Measurements from ENCODE around the gene FKBP1A. TPM values are rescaled to one million over a fixed set of nuclear protein-coding genes. Genes with fewer than 3 reads are reported as not detected.

Gene FKBP1A
- total RNA-seq, 1 donor from 2014 or later, result 155 TPM

DNA sequence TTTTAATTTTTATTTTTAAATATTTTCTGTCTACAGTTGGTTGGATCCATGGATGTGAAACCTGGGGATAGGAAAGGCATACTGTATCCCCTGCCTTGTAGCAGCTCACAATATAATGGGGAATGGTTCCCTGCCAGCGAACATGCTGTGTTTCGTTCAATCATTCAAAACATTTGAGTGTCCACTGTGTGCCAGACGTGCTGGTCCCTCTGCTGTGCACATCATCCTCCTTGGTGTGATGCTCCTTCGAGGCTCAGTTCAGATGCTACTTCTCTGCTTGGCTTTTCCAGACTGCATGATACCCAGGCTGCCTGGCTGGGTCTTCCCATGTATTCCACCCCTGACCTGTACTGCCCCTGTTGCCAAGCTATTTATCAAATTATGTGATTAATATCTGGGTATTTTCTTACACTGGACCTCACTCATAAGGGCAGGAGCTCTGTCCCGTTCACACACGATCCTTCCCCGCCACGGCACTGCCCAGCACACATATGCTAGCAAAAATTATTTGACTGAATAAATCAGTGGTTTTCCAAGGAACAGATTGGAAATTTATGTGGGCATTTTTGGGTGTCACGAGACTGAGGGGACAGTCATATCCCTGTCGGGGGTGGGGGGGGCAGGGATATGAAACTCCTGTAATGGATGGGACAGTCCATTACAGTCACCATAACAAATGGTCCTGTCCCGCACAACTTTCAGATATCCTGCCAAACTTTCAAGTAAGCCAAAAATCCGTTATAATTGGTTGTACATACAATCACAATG is 68.8 kb downstream of the FKBP1A start:
- DNase-seq (ENCODE audit: low read depth), result no peak
- H3K4me3 ChIP-seq (ENCODE audit: low read depth, low read length), result no peak overlapping the region
- no peaks in the 10 kb centered on the region for H3K27me3 ChIP-seq (ENCODE audit: control insufficient read depth, insufficient read depth, low read length)
- TF ChIP-seq, protein P1, sequence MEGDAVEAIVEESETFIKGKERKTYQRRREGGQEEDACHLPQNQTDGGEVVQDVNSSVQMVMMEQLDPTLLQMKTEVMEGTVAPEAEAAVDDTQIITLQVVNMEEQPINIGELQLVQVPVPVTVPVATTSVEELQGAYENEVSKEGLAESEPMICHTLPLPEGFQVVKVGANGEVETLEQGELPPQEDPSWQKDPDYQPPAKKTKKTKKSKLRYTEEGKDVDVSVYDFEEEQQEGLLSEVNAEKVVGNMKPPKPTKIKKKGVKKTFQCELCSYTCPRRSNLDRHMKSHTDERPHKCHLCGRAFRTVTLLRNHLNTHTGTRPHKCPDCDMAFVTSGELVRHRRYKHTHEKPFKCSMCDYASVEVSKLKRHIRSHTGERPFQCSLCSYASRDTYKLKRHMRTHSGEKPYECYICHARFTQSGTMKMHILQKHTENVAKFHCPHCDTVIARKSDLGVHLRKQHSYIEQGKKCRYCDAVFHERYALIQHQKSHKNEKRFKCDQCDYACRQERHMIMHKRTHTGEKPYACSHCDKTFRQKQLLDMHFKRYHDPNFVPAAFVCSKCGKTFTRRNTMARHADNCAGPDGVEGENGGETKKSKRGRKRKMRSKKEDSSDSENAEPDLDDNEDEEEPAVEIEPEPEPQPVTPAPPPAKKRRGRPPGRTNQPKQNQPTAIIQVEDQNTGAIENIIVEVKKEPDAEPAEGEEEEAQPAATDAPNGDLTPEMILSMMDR (IDR thresholded peaks at IDR 0.05; ENCODE audit: insufficient read depth, low read length, poor library complexity, severe bottlenecking), result no peak
- no peaks in the 10 kb centered on the region for H3K36me3 ChIP-seq (ENCODE audit: control insufficient read depth, insufficient read depth, low read length)

DNA sequence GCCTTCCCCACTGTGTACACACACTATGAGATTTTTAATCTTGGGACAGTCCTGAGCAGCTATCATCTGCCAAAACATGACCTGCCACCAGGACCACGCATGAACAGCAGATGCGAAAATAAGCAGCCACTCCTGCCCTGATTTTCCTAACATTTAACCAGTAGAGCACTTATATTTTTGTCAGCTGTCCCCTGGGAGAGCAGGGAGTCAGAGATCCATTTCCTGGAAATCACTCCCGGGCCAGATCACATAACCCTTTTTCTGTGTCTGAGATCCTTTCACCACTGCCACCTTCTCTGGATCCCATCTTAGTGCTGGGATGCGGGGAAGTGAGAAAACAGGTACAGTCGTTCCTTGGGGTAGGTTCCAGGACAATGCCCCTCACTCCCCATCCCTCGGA is 69.6 kb downstream of the FKBP1A start:
- Histone ChIP-seq H3K36me3 (ENCODE audit: control insufficient read depth, insufficient read depth, low read length) (no peaks in the 10 kb centered on the region), H3K4me3 (ENCODE audit: low read depth, low read length) (no peak overlapping the region), H3K27me3 (ENCODE audit: control insufficient read depth, insufficient read depth, low read length) (no peaks in the 10 kb centered on the region)
- no peak for DNase-seq (ENCODE audit: low read depth)
- TF ChIP-seq, protein P1 (IDR thresholded peaks at IDR 0.05; ENCODE audit: insufficient read depth, low read length, poor library complexity, severe bottlenecking), result no peak

DNA sequence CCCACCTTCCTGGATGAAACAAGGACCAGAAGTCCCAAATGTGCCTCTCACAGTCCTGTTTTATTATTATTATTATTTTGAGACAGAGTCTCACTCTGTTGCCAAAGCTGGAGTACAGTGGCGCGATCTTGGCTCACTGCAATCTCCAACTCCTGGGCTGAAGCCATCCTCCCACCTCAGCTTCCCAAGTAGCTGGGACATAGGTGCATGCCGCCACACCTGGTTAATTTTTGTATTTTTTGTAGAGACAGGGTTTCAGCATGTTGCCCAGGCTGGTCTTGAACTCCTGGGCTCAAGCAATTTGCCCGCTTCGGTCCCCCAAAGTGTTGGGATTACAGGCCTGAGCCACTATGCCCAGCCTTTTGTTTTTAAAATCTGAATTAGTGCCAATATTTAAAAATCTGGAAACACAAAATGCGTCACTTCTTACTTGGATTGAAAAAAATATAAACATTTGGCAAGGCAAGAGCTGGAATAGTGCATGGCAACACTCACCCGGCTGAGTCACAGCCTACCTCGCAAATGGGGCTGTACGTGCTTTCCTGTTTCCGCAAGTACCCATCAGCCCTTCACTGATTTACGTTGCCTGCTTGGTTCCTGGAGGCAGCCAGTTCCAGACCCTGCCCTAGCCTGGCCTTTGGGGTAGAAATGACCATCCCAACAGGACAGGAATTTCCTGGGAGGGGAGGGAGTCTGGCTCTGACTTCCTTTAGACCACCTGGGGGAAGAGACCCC is 70.2 kb downstream of the FKBP1A start:
- no peaks in the 10 kb centered on the region for H3K27me3 ChIP-seq (ENCODE audit: control insufficient read depth, insufficient read depth, low read length)
- TF ChIP-seq, protein P1 (IDR thresholded peaks at IDR 0.05; ENCODE audit: insufficient read depth, low read length, poor library complexity, severe bottlenecking), result no peak
- no peak overlapping the region for H3K4me3 ChIP-seq (ENCODE audit: low read depth, low read length)
- no peak for DNase-seq (ENCODE audit: low read depth)
- H3K36me3 ChIP-seq (ENCODE audit: control insufficient read depth, insufficient read depth, low read length), result no peaks in the 10 kb centered on the region

DNA sequence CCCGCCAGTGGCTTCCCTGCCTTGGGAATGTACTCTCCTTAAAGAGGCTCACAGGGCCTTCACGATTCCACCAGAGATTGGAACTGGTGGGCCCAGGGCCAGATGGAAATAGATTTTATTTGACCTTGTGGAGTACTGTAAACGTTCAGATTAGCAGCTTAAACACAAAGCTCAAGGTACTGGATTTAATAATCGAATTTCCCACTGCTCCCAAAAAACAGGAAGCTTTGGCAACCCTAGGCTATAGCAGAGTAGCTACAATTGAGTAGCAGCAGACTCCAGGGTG is 71.3 kb downstream of the FKBP1A start:
- DNase-seq (ENCODE audit: low read depth), result no peak
- TF ChIP-seq, protein P1 (IDR thresholded peaks at IDR 0.05; ENCODE audit: insufficient read depth, low read length, poor library complexity, severe bottlenecking), result no peak
- Histone ChIP-seq H3K4me3 (ENCODE audit: low read depth, low read length) (no peak overlapping the region), H3K36me3 (ENCODE audit: control insufficient read depth, insufficient read depth, low read length) (no peaks in the 10 kb centered on the region), H3K27me3 (ENCODE audit: control insufficient read depth, insufficient read depth, low read length) (no peaks in the 10 kb centered on the region)

DNA sequence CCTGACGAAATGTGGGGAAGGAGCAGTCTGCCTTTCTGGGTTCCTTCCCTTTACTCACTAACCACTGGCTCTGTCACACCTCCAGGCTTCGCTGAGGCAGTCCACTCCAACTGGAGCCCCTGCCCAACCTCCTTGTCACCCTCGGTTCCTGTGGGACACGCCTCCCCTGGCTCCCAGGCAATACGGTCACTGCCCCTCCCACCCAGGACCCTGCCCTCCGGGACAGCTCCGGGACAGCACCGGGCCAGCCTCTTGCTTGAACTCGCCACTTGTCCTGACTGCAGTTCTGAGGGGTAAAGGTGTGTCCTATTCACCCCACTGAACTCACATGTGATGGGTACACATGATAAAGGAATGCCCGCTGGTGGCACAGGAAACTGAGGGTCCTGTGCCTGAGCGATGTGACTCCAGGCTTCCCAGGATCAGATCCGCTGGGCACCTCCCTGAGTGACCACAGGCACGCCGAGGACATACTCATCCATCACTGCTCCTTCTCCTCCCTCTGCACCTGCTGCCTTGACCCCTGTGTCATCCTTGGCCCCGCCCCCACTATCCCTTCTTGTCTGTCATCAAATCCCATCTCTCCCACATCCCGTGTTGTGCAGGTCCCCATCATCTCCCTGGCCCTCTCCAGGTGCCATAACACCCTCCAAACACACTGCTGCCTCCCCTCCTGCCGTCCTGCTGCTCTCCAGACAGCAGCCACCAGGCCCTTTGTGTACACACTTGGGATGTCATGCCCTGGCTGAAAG is 71.8 kb downstream of the FKBP1A start:
- Histone ChIP-seq H3K27me3 (ENCODE audit: control insufficient read depth, insufficient read depth, low read length) (no peaks in the 10 kb centered on the region), H3K36me3 (ENCODE audit: control insufficient read depth, insufficient read depth, low read length) (no peaks in the 10 kb centered on the region), H3K4me3 (ENCODE audit: low read depth, low read length) (no peak overlapping the region)
- TF ChIP-seq, protein P1 (IDR thresholded peaks at IDR 0.05; ENCODE audit: insufficient read depth, low read length, poor library complexity, severe bottlenecking), result no peak
- no peak for DNase-seq (ENCODE audit: low read depth)
